ENCODE measurements around the gene DYNLT5. TPM values are rescaled to one million over a fixed set of nuclear protein-coding genes. Genes with fewer than 3 reads are reported as not detected.

DYNLT5 gene
- total RNA-seq, 1 donor from 2014 or later: 5.9 TPM

GRCh38 chr1:66752671-66753371 is 562 bp downstream of the DYNLT5 start:
- ATAC-seq: peak; percentile 42 to 64
- H3K4me1 ChIP-seq: peaks cover 14% of the 10 kb centered on the region
- DNase-seq: peak; percentile 46
- peak overlapping the region; percentile 55 for H3K4me3 ChIP-seq
- intact Hi-C loops (cut with DNase I): no loop called here
- no peaks in the 10 kb centered on the region for H3K36me3 ChIP-seq
- no peaks in the 10 kb centered on the region for H3K27me3 ChIP-seq (ENCODE audit: low read depth)
- no peak for TF ChIP-seq CTCF (IDR thresholded peaks at IDR 0.05)
- peak overlapping the region; percentile 67 for H3K27ac ChIP-seq
- H3K9me3 ChIP-seq: no peaks in the 10 kb centered on the region

GRCh38 chr1:66757722-66758240 is 5.5 kb downstream of the DYNLT5 start:
- no peak for TF ChIP-seq CTCF (IDR thresholded peaks at IDR 0.05)
- H3K27me3 ChIP-seq (ENCODE audit: low read depth): no peaks in the 10 kb centered on the region

GRCh38 chr1:66758241-66758755 is 6.0 kb downstream of the DYNLT5 start:
- H3K4me3 ChIP-seq: no peak overlapping the region
- ATAC-seq (peak in 1 of 2 donors; percentile 38), DNase-seq (no peak)
- no peaks in the 10 kb centered on the region for H3K9me3 ChIP-seq
- H3K27me3 ChIP-seq (ENCODE audit: low read depth): no peaks in the 10 kb centered on the region
- H3K27ac ChIP-seq: no peak overlapping the region
- no peaks in the 10 kb centered on the region for H3K36me3 ChIP-seq
- no peak for TF ChIP-seq CTCF (IDR thresholded peaks at IDR 0.05)
- H3K4me1 ChIP-seq: no peaks in the 10 kb centered on the region
- intact Hi-C loops (cut with DNase I): no loop called here

More at GRCh38 chr1:66757722-66758240, 5.5 kb downstream of the DYNLT5 start:
- intact Hi-C loops (cut with DNase I): no loop called here
- Histone ChIP-seq H3K27ac (no peak overlapping the region), H3K9me3 (no peaks in the 10 kb centered on the region), H3K4me1 (peaks cover under 1% of the 10 kb centered on the region), H3K36me3 (no peaks in the 10 kb centered on the region), H3K4me3 (no peak overlapping the region)
- DNase-seq (no peak), ATAC-seq (no peak)

GRCh38 chr1:66760506-66760905 is 8.2 kb downstream of the DYNLT5 start:
- no peaks in the 10 kb centered on the region for H3K9me3 ChIP-seq
- TF ChIP-seq CTCF (IDR thresholded peaks at IDR 0.05): no peak
- DNase-seq (no peak), ATAC-seq (no peak)
- H3K4me3 ChIP-seq: no peak overlapping the region
- intact Hi-C loops (cut with DNase I): no loop called here
- no peaks in the 10 kb centered on the region for H3K36me3 ChIP-seq
- no peak overlapping the region for H3K27ac ChIP-seq
- no peaks in the 10 kb centered on the region for H3K27me3 ChIP-seq (ENCODE audit: low read depth)
- H3K4me1 ChIP-seq: no peaks in the 10 kb centered on the region

- Histone ChIP-seq H3K27me3 (ENCODE audit: low read depth) (no peaks in the 10 kb centered on the region), H3K4me1 (no peaks in the 10 kb centered on the region), H3K9me3 (no peaks in the 10 kb centered on the region), H3K36me3 (no peaks in the 10 kb centered on the region), H3K27ac (no peak overlapping the region), H3K4me3 (no peak overlapping the region)
- ATAC-seq: no peak
- TF ChIP-seq CTCF (IDR thresholded peaks at IDR 0.05): no peak
- DNase-seq: no peak
- intact Hi-C loops (cut with DNase I): no loop called here
Measured at GRCh38 chr1:66761221-66761620, 9.0 kb downstream of the DYNLT5 start.

All from lower lobe of right lung (tissue), 2 donors.